T-cell (primary cell): ENCODE results near the gene B3GALNT2. TPM values are rescaled to one million over a fixed set of nuclear protein-coding genes. Genes with fewer than 3 reads are reported as not detected.

Experiments
- ATAC-seq, 4 experiments: fragments of 200-7000 bp in 3 of 4; fragments of 150-1000 bp in 1 of 4; cut with Tn5 transposase; replicated peaks in 1 of 4; 1 replicate in 3 of 4; 2 replicates in 1 of 4; pipeline ENCODE4 v1.10.0; 2021; ENCODE audit warnings: moderate library complexity in 3 of 4, mild to moderate bottlenecking in 2 of 4, moderate number of reproducible peaks in 1 of 4
- CTCF ChIA-PET, 2 donors: fragments of 300-600 bp; sonication (Branson Sonifier 250); formaldehyde crosslinking; loops; one replicate each; lab custom pipeline; 2022; ENCODE audit warnings: antibody characterized with exemption in 2 of 2; lab: Charles Lee
- POLR2A ChIA-PET, 2 donors: fragments of 300-600 bp; sonication (Branson Sonifier 250); formaldehyde crosslinking; loops; one replicate each; lab custom pipeline; 2022; ENCODE audit warnings: antibody characterized with exemption in 2 of 2; lab: Charles Lee
- DNase-seq, 35 experiments: peaks; one replicate each; pipeline versions ENCODE4 v3.0.0 to v3.0.0-alpha.2; 2013 to 2023
- H3K27ac ChIP-seq: one replicate; pipeline ENCODE4 v1.5.1; 2013; ENCODE audit warnings: low read length
- H3K27me3 ChIP-seq, 2 experiments: replicated peaks in 1 of 2; 1 replicate in 1 of 2; 2 replicates in 1 of 2; pipeline versions ENCODE4 v1.6.1 to v1.7.0; 2013; ENCODE audit warnings: low read length in 1 of 2, mixed read lengths in 1 of 2; ENCODE audit not compliant: control insufficient read depth in 2 of 2, insufficient read depth in 2 of 2; ENCODE audit errors: extremely low read depth in 1 of 2
- H3K36me3 ChIP-seq, 2 donors: 1 replicate in 1 of 2; 2 replicates in 1 of 2; pipeline versions ENCODE4 v1.6.1 to v1.7.0; 2013; ENCODE audit warnings: low read length in 1 of 2; ENCODE audit not compliant: control insufficient read depth in 2 of 2, insufficient read depth in 1 of 2; ENCODE audit errors: extremely low read depth in 1 of 2
- H3K4me1 ChIP-seq, 2 experiments: 1 replicate in 1 of 2; 2 replicates in 1 of 2; pipeline versions ENCODE4 v1.6.1 to v1.7.0; 2013; ENCODE audit warnings: low read length in 2 of 2, mixed read lengths in 1 of 2; ENCODE audit not compliant: insufficient read depth in 2 of 2, control insufficient read depth in 1 of 2; ENCODE audit errors: extremely low read depth in 1 of 2
- H3K4me3 ChIP-seq, 2 donors: 1 replicate in 1 of 2; 2 replicates in 1 of 2; pipeline versions ENCODE4 v1.5.1 to v1.7.0; 2013; ENCODE audit warnings: mild to moderate bottlenecking in 2 of 2, low read length in 1 of 2, moderate library complexity in 1 of 2; ENCODE audit not compliant: control insufficient read depth in 1 of 2; ENCODE audit errors: extremely low read depth in 1 of 2
- H3K9me3 ChIP-seq: 2 replicates; pipeline ENCODE4 v1.7.0; 2013
- H3K27ac Mint-ChIP-seq, 2 donors: one replicate each; pipeline ENCODE4 v1.8.0; 2020 to 2021; ENCODE audit warnings: mild to moderate bottlenecking in 2 of 2, mixed read lengths in 2 of 2
- H3K27me3 Mint-ChIP-seq, 2 donors: one replicate each; pipeline ENCODE4 v1.8.0; 2021 to 2022; ENCODE audit warnings: mixed read lengths in 2 of 2
- H3K36me3 Mint-ChIP-seq: one replicate; pipeline ENCODE4 v1.8.0; 2021; ENCODE audit warnings: mixed read lengths
- H3K4me1 Mint-ChIP-seq, 3 donors: one replicate each; pipeline ENCODE4 v1.8.0; 2020 to 2022; ENCODE audit warnings: mixed read lengths in 3 of 3, mild to moderate bottlenecking in 1 of 3
- H3K4me3 Mint-ChIP-seq, 3 donors: one replicate each; pipeline ENCODE4 v1.8.0; 2020 to 2022; ENCODE audit warnings: mild to moderate bottlenecking in 3 of 3, mixed read lengths in 3 of 3, moderate library complexity in 3 of 3
- H3K9me3 Mint-ChIP-seq, 3 donors: one replicate each; pipeline ENCODE4 v1.8.0; 2020 to 2022; ENCODE audit warnings: mixed read lengths in 3 of 3
- WGBS: methylation state at CpG from one replicate; pipeline ENCODE4 v1.1.5; 2013; ENCODE audit warnings: missing lambda C conversion rate; ENCODE audit not compliant: insufficient coverage; 5-methylcytosine and 5-hydroxymethylcytosine counted together
- total RNA-seq, 35 experiments: library from RNA in 6 of 35; stranded (reverse) in 6 of 35; fragments of 120-200 nt in 1 of 35; gene quantifications; one replicate each; pipeline versions ENCODE4 v1.2.1 to v1.2.4 and lab custom pipeline; 2013 to 2026

B3GALNT2 gene
- total RNA-seq, 5 donors from 2014 or later (not counting 1 experiment from before 2014, with no cell fraction given) = 6.2 to 10.9 (median 9.5) TPM

- no peaks in the 10 kb centered on the region for H3K9me3 ChIP-seq
- no peak overlapping the region for H3K27ac ChIP-seq
- no peaks in the 10 kb centered on the region for H3K4me1 Mint-ChIP-seq
- H3K4me3 ChIP-seq = no peak overlapping the region
- no peaks in the 10 kb centered on the region for H3K9me3 Mint-ChIP-seq
- DNase-seq (no peak), ATAC-seq (no peak)
- H3K36me3 ChIP-seq = no peaks in the 10 kb centered on the region
- no peak overlapping the region for H3K4me3 Mint-ChIP-seq
- H3K27me3 ChIP-seq = no peaks in the 10 kb centered on the region
- H3K27me3 Mint-ChIP-seq = peaks cover 2 to 6% of the 10 kb centered on the region in 2 donors
- no peaks in the 10 kb centered on the region for H3K4me1 ChIP-seq
- ChIA-PET CTCF (interaction anchor here (0.6 to 1.9 kb wide), 4 partner anchors 10 to 1713 kb away, joined by 3 to 7 read pairs (median 4); no protein-coding TSS in a partner anchor), POLR2A (no interaction called here)
- WGBS = 73% methylated on average over 5 of the region's 6 CpGs
- H3K36me3 Mint-ChIP-seq = no peaks in the 10 kb centered on the region
- no peak overlapping the region for H3K27ac Mint-ChIP-seq
Observed at GRCh38 chr1:235516862-235517446, 12.7 kb upstream of the B3GALNT2 start.

- H3K4me1 ChIP-seq = no peaks in the 10 kb centered on the region
- Mint-ChIP-seq H3K4me3 (no peak overlapping the region), H3K4me1 (no peaks in the 10 kb centered on the region), H3K27ac (no peak overlapping the region), H3K27me3 (peaks cover 4 to 8% of the 10 kb centered on the region in 2 donors), H3K9me3 (no peaks in the 10 kb centered on the region), H3K36me3 (no peaks in the 10 kb centered on the region)
- H3K4me3 ChIP-seq = no peak overlapping the region
- CTCF ChIA-PET = interaction anchor here (0.5 to 1.9 kb wide), 6 partner anchors 11 to 1712 kb away, joined by 3 to 7 read pairs (median 3); no protein-coding TSS in a partner anchor
- POLR2A ChIA-PET = interaction anchor here in 1 of 2 donors (0.6 kb wide), 1 partner anchor 92 kb away, joined by 9 read pairs; no protein-coding TSS in a partner anchor
- no peak overlapping the region for H3K27ac ChIP-seq
- 100% methylated on average over 1 of the region's 5 CpGs for WGBS
- ATAC-seq (no peak), DNase-seq (no peak)
- H3K27me3 ChIP-seq = no peaks in the 10 kb centered on the region
- H3K9me3 ChIP-seq = no peaks in the 10 kb centered on the region
- H3K36me3 ChIP-seq = no peaks in the 10 kb centered on the region
Observed at GRCh38 chr1:235515844-235516512, 11.7 kb upstream of the B3GALNT2 start.

GRCh38 chr1:235513495-235514366 lies 9.5 kb upstream of the B3GALNT2 start:
- no peak overlapping the region for H3K4me3 ChIP-seq
- DNase-seq = peak in 16 of 35 experiments; percentile 3 to 81 (median 16)
- CTCF ChIA-PET = interaction anchor here (0.6 to 1.7 kb wide), 12 partner anchors 9 to 894 kb away, joined by 3 to 11 read pairs (median 4); partner anchors contain the start of gene B3GALNT2 (in 1 of the 2)
- no peaks in the 10 kb centered on the region for H3K4me1 ChIP-seq
- Mint-ChIP-seq H3K9me3 (no peaks in the 10 kb centered on the region), H3K36me3 (no peaks in the 10 kb centered on the region), H3K4me3 (no peak overlapping the region), H3K4me1 (no peaks in the 10 kb centered on the region), H3K27ac (no peak overlapping the region), H3K27me3 (peaks cover 4 to 11% of the 10 kb centered on the region in 2 donors)
- no peaks in the 10 kb centered on the region for H3K36me3 ChIP-seq
- H3K27ac ChIP-seq = no peak overlapping the region
- peak; percentile 33 to 65 (median 58) for ATAC-seq
- POLR2A ChIA-PET = interaction anchor here in 1 of 2 donors (0.7 kb wide), 1 partner anchor 283 kb away, joined by 3 read pairs; no protein-coding TSS in a partner anchor
- H3K9me3 ChIP-seq = no peaks in the 10 kb centered on the region
- H3K27me3 ChIP-seq = no peaks in the 10 kb centered on the region
- 97% methylated on average over 3 of the region's 8 CpGs for WGBS

GRCh38 chr1:235511470-235512240 lies 7.4 kb upstream of the B3GALNT2 start:
- Histone ChIP-seq H3K9me3 (no peaks in the 10 kb centered on the region), H3K4me1 (no peaks in the 10 kb centered on the region), H3K4me3 (no peak overlapping the region), H3K36me3 (no peaks in the 10 kb centered on the region), H3K27ac (no peak overlapping the region), H3K27me3 (no peaks in the 10 kb centered on the region)
- no peaks in the 10 kb centered on the region for H3K9me3 Mint-ChIP-seq
- ChIA-PET CTCF (interaction anchor here in 1 of 2 donors (0.8 kb wide), 1 partner anchor 460 kb away, joined by 3 read pairs; no protein-coding TSS in a partner anchor), POLR2A (interaction anchor here in 1 of 2 donors (0.6 kb wide), 1 partner anchor 88 kb away, joined by 8 read pairs; no protein-coding TSS in a partner anchor)
- peaks cover 4 to 11% of the 10 kb centered on the region in 2 donors for H3K27me3 Mint-ChIP-seq
- no peaks in the 10 kb centered on the region for H3K36me3 Mint-ChIP-seq
- H3K27ac Mint-ChIP-seq = no peak overlapping the region
- ATAC-seq (no peak), DNase-seq (no peak)
- WGBS = 86% methylated on average over 7 of the region's 13 CpGs
- H3K4me1 Mint-ChIP-seq = no peaks in the 10 kb centered on the region
- no peak overlapping the region for H3K4me3 Mint-ChIP-seq

- Histone ChIP-seq H3K4me3 (no peak overlapping the region), H3K36me3 (no peaks in the 10 kb centered on the region), H3K27ac (no peak overlapping the region), H3K27me3 (no peaks in the 10 kb centered on the region), H3K4me1 (peaks cover 0 to under 1% of the 10 kb centered on the region in 2 experiments), H3K9me3 (no peaks in the 10 kb centered on the region)
- no peaks in the 10 kb centered on the region for H3K9me3 Mint-ChIP-seq
- ATAC-seq = no peak
- H3K36me3 Mint-ChIP-seq = no peaks in the 10 kb centered on the region
- POLR2A ChIA-PET = no interaction called here
- H3K27ac Mint-ChIP-seq = no peak overlapping the region
- peaks cover 0 to 5% (median 0%) of the 10 kb centered on the region in 3 donors for H3K4me1 Mint-ChIP-seq
- H3K27me3 Mint-ChIP-seq = peaks cover 4 to 11% of the 10 kb centered on the region in 2 donors
- CTCF ChIA-PET = interaction anchor here in 1 of 2 donors (0.7 kb wide), 1 partner anchor 30 kb away, joined by 4 read pairs; no protein-coding TSS in a partner anchor
- DNase-seq = no peak
- WGBS = 81% methylated on average over 2 of the region's 6 CpGs
- H3K4me3 Mint-ChIP-seq = no peak overlapping the region
Observed at GRCh38 chr1:235510823-235511222, 6.6 kb upstream of the B3GALNT2 start.
